SH-SY5Y (cell line): ENCODE data around the gene REN.

Source experiments
- GATA2 ChIP-seq: IDR thresholded peaks from 2 replicates; pipeline ENCODE4 v1.6.1; 2011; ENCODE audit warnings: mild to moderate bottlenecking, low read depth, low read length
- GATA3 ChIP-seq: IDR thresholded peaks from 2 replicates; pipeline ENCODE4 v1.6.1; 2011; ENCODE audit warnings: low read depth, mild to moderate bottlenecking, low read length, moderate library complexity

REN gene

GRCh38 chr1:204151552-204152309, 14.4 kb downstream of the REN start, which contains the start of gene ETNK2:
ETNK2 (minus strand) TSS chr1:204152044; CDS start chr1:204151852, 192 bp downstream.
- no peak for TF ChIP-seq GATA3
- no peak for TF ChIP-seq GATA2

- no peak for TF ChIP-seq GATA3
- TF ChIP-seq GATA2: no peak
These were observed 15.2 kb downstream of the REN start for GRCh38 chr1:204150702-204151551.

GRCh38 chr1:204149635-204150565, 16.2 kb downstream of the REN start:
- TF ChIP-seq GATA2 (no peak), GATA3 (no peak)

DNA sequence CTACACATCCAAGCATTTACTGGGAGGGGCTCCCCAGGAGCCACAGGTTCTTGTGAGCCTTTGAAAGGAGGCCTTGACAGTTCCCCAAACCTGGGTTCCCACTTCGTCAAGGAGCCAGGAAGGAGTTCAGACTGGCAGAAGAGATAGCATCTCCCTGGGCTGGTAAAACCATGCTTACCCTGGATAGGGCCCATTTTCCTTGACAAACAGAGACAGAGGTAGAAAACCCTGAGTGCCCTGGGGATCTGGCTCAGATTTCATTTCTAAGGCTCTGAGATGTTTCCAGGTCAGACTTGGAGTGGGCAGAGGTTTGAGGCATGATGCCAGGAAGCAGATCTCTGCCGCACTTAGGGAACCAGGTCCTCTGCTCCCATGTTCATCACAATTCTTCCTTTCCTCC, 17.0 kb downstream of the REN start:
- TF ChIP-seq GATA2 (no peak; the same call in 1 of the 2 replicates), GATA3 (no peak)

GRCh38 chr1:204147406-204148383, 18.4 kb downstream of the REN start:
- TF ChIP-seq GATA3: no peak
- TF ChIP-seq GATA2: no peak

DNA sequence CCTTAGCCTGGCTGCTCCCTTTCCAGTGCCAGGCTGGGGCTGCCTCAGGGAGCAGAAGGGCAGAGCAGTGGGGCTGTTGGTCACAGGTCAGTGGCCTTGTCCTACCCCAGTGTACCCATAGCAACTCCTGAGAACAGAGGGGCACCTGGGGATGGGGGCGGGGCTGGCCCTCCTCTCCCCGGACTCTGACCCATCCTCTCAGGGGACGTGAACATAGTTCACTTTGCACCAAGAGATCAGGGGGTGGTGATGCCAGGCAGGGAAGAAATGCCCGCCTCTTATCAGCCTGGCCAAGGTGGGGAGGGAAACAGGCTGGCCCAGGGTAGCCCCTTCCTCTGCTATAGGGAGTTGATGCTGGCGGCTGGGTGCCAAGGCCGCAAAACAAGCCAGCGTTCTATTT, 19.2 kb downstream of the REN start:
- TF ChIP-seq GATA3 (no peak), GATA2 (no peak)

GRCh38 chr1:204146309-204146708, 19.8 kb downstream of the REN start:
- TF ChIP-seq GATA3 (no peak), GATA2 (no peak)

- TF ChIP-seq GATA2 (no peak), GATA3 (no peak)
These were observed 21.1 kb downstream of the REN start for GRCh38 chr1:204145033-204145504.

DNA sequence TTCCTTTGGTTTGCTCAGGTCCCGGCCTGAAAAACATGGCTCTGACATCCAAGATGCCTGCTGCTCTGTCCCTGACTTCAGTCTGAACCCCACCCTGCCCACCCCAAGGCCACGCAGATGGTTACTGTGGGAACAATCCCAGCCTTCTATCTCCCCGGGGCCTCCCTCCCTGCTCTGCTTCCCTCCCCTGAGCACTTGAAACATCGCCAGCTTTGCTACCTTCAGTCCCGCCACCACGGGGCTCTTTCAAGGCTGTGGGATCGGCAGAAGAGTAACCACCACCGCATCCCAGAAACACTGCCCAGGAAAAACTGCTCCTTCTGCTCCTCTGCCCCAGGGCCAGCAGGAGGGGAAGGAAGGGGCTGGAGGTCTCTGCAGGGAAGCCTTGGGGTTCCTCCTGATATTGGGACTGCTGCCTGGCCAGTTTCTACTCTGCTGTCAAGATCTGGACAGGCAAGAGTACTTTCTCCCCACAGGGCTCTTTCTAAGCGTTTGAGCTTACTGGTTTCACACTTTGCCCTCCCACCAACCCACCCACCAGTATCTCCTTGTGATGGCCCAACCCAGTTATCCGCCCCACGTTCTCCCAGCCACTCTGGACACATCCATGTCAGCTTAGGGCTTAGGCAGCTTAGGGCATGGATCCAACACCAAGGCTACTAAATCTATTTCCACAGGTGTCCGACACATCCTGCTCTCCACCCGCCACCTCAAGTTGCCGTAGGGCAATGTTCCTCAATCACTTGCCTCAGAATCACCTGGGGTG, 22.7 kb downstream of the REN start:
- no peak for TF ChIP-seq GATA3
- TF ChIP-seq GATA2: no peak

- TF ChIP-seq GATA3 (no peak), GATA2 (no peak)
These were observed 23.8 kb downstream of the REN start for GRCh38 chr1:204142032-204142974.

DNA sequence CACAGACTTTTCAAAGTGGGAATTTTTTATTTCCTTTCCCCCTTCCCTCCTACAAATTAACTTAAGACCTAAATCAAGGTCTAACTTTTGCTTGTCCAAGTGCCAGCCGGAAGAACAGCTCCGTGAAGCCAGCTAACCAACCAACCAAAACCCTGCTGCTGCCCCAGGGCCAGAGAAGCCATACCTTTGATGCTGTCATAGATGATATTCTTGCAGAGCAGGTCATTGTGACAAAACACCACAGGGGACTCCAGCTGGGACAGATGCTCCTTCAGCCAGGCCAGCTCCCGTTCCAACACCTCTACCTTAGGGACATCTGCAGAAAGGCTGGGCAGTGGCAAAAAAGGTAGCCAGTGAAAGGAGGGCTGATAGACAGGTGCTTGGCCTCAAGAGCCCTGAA, 25.0 kb downstream of the REN start:
- TF ChIP-seq GATA2 (no peak), GATA3 (no peak)
